Karpas-422 (cell line): Measurements from ENCODE around the gene HDAC4. TPM values are rescaled to one million over a fixed set of nuclear protein-coding genes. Genes with fewer than 3 reads are reported as not detected.

ENCODE experiments used
- DNase-seq: peaks from one replicate; pipeline ENCODE4 v3.0.0-alpha.2; 2015
- H2AFZ ChIP-seq: fragments of 200-600 bp; sonication (generic); 2 replicates; pipeline ENCODE4 v1.6.1; 2014; ENCODE audit warnings: antibody characterized with exemption, low read length, mixed read lengths
- H3K27ac ChIP-seq: fragments of 200-600 bp; sonication (generic); 2 replicates; pipeline ENCODE4 v1.5.1; 2014; ENCODE audit warnings: mild to moderate bottlenecking, low read length, moderate library complexity
- H3K27me3 ChIP-seq: fragments of 200-600 bp; sonication (generic); 2 replicates; pipeline ENCODE4 v1.6.1; 2014; ENCODE audit warnings: low read length, mixed read lengths
- H3K36me3 ChIP-seq: fragments of 200-600 bp; sonication (generic); 2 replicates; pipeline ENCODE4 v1.6.1; 2014; ENCODE audit warnings: low read length, mixed read lengths; ENCODE audit not compliant: insufficient read depth
- H3K4me1 ChIP-seq: fragments of 200-600 bp; sonication (generic); 2 replicates; pipeline ENCODE4 v1.6.1; 2014; ENCODE audit warnings: mild to moderate bottlenecking, low read length, mixed read lengths
- H3K4me2 ChIP-seq: fragments of 200-600 bp; sonication (generic); 2 replicates; pipeline ENCODE4 v1.6.1; 2014; ENCODE audit warnings: low read length, low read depth, mild to moderate bottlenecking; ENCODE audit not compliant: poor library complexity, severe bottlenecking
- H3K4me3 ChIP-seq: fragments of 200-600 bp; sonication (generic); 2 replicates; pipeline ENCODE4 v1.5.1; 2014; ENCODE audit warnings: mild to moderate bottlenecking, antibody characterized with exemption, low read length, mixed read lengths
- H3K79me2 ChIP-seq: fragments of 200-600 bp; sonication (generic); 2 replicates; pipeline ENCODE4 v1.6.1; 2014; ENCODE audit warnings: mild to moderate bottlenecking, low read length, mixed read lengths
- H3K9ac ChIP-seq: fragments of 200-600 bp; sonication (generic); 2 replicates; pipeline ENCODE4 v1.6.0; 2014; ENCODE audit warnings: low read length
- H3K9me2 ChIP-seq: fragments of 200-600 bp; sonication (generic), shearing (Covaris generic); replicated peaks from 2 replicates; pipeline ENCODE4 v1.6.0; 2014; ENCODE audit warnings: mild to moderate bottlenecking, low read length, moderate library complexity; ENCODE audit not compliant: insufficient read depth
- H3K9me3 ChIP-seq: fragments of 300-700, 200-600 bp; sonication (generic); 2 replicates; pipeline ENCODE4 v1.6.1; 2014; ENCODE audit warnings: low read length, mixed read lengths
- H4K20me1 ChIP-seq: fragments of 200-600 bp; sonication (generic); 2 replicates; pipeline ENCODE4 v1.6.1; 2014; ENCODE audit warnings: mild to moderate bottlenecking, antibody characterized with exemption, low read length, low read depth; ENCODE audit not compliant: insufficient read depth
- total RNA-seq: library from RNA; depleted of rRNA; stranded (reverse); fragments of >200 nt; shearing (Covaris generic); gene quantifications from 2 replicates; pipeline ENCODE4 v1.2.3, GENCODE V29; 2014; ENCODE audit warnings: low replicate concordance

Gene HDAC4
- total RNA-seq, 1 experiment from 2014 or later = 8.5 TPM

GRCh38 chr2:239326831-239327535 lies 73.8 kb downstream of the HDAC4 start:
- no peak overlapping the region for H3K4me3 ChIP-seq
- H3K9ac ChIP-seq = no peak overlapping the region
- DNase-seq = no peak
- no peaks in the 10 kb centered on the region for H3K27me3 ChIP-seq
- no peaks in the 10 kb centered on the region for H3K9me2 ChIP-seq
- no peaks in the 10 kb centered on the region for H3K36me3 ChIP-seq
- H3K9me3 ChIP-seq = no peaks in the 10 kb centered on the region
- no peak overlapping the region for H2AFZ ChIP-seq
- no peak overlapping the region for H3K4me2 ChIP-seq
- no peaks in the 10 kb centered on the region for H3K79me2 ChIP-seq
- H4K20me1 ChIP-seq = peaks cover 16% of the 10 kb centered on the region
- H3K27ac ChIP-seq = no peak overlapping the region
- no peaks in the 10 kb centered on the region for H3K4me1 ChIP-seq

GRCh38 chr2:239324456-239324855 lies 76.4 kb downstream of the HDAC4 start:
- DNase-seq = no peak
- H2AFZ ChIP-seq = no peak overlapping the region
- H3K9me2 ChIP-seq = no peaks in the 10 kb centered on the region
- H3K27me3 ChIP-seq = no peaks in the 10 kb centered on the region
- H3K9me3 ChIP-seq = no peaks in the 10 kb centered on the region
- no peaks in the 10 kb centered on the region for H3K4me1 ChIP-seq
- H3K4me3 ChIP-seq = no peak overlapping the region
- no peaks in the 10 kb centered on the region for H3K79me2 ChIP-seq
- no peaks in the 10 kb centered on the region for H3K36me3 ChIP-seq
- no peak overlapping the region for H3K4me2 ChIP-seq
- H3K27ac ChIP-seq = no peak overlapping the region
- no peak overlapping the region for H3K9ac ChIP-seq
- peaks cover 10% of the 10 kb centered on the region; the same call in 1 of the 2 replicates for H4K20me1 ChIP-seq

GRCh38 chr2:239323447-239323846 lies 77.4 kb downstream of the HDAC4 start:
- no peak for DNase-seq
- H3K36me3 ChIP-seq = no peaks in the 10 kb centered on the region
- no peak overlapping the region for H3K4me3 ChIP-seq
- H3K9me3 ChIP-seq = no peaks in the 10 kb centered on the region
- H2AFZ ChIP-seq = no peak overlapping the region
- H3K9me2 ChIP-seq = no peaks in the 10 kb centered on the region
- H3K9ac ChIP-seq = no peak overlapping the region
- no peak overlapping the region for H3K27ac ChIP-seq
- H3K4me1 ChIP-seq = no peaks in the 10 kb centered on the region
- peaks cover 10% of the 10 kb centered on the region; the same call in 1 of the 2 replicates for H4K20me1 ChIP-seq
- no peaks in the 10 kb centered on the region for H3K27me3 ChIP-seq
- no peaks in the 10 kb centered on the region for H3K79me2 ChIP-seq
- H3K4me2 ChIP-seq = no peak overlapping the region

GRCh38 chr2:239322416-239323086 lies 78.3 kb downstream of the HDAC4 start:
- Histone ChIP-seq H2AFZ (no peak overlapping the region), H3K4me1 (no peaks in the 10 kb centered on the region), H3K9me3 (no peaks in the 10 kb centered on the region), H3K4me3 (no peak overlapping the region), H3K4me2 (no peak overlapping the region), H3K36me3 (no peaks in the 10 kb centered on the region), H3K27ac (no peak overlapping the region), H3K27me3 (no peaks in the 10 kb centered on the region), H3K9me2 (no peaks in the 10 kb centered on the region), H3K9ac (no peak overlapping the region), H4K20me1 (peaks cover 9% of the 10 kb centered on the region; the same call in 1 of the 2 replicates), H3K79me2 (no peaks in the 10 kb centered on the region)
- DNase-seq = no peak

- peaks cover 4% of the 10 kb centered on the region; the same call in 1 of the 2 replicates for H4K20me1 ChIP-seq
- H3K4me3 ChIP-seq = no peak overlapping the region
- H3K9me3 ChIP-seq = no peaks in the 10 kb centered on the region
- H3K9me2 ChIP-seq = no peaks in the 10 kb centered on the region
- H3K27me3 ChIP-seq = no peaks in the 10 kb centered on the region
- no peak overlapping the region for H3K4me2 ChIP-seq
- DNase-seq = peak; percentile 50
- no peaks in the 10 kb centered on the region for H3K4me1 ChIP-seq
- no peaks in the 10 kb centered on the region for H3K79me2 ChIP-seq
- H3K9ac ChIP-seq = no peak overlapping the region
- no peak overlapping the region for H3K27ac ChIP-seq
- H2AFZ ChIP-seq = no peak overlapping the region
- H3K36me3 ChIP-seq = no peaks in the 10 kb centered on the region
Observed at GRCh38 chr2:239321596-239322415, 79.0 kb downstream of the HDAC4 start.

- no peak overlapping the region for H3K27ac ChIP-seq
Observed at GRCh38 chr2:239318790-239319661, 81.8 kb downstream of the HDAC4 start.

GRCh38 chr2:239318151-239318611 lies 82.6 kb downstream of the HDAC4 start:
- no peak overlapping the region for H2AFZ ChIP-seq
- H3K4me2 ChIP-seq = no peak overlapping the region
- DNase-seq = no peak

More at GRCh38 chr2:239318790-239319661, 81.8 kb downstream of the HDAC4 start:
- Histone ChIP-seq H3K79me2 (no peaks in the 10 kb centered on the region), H2AFZ (no peak overlapping the region), H3K4me2 (no peak overlapping the region), H3K36me3 (no peaks in the 10 kb centered on the region), H3K4me1 (no peaks in the 10 kb centered on the region), H3K4me3 (no peak overlapping the region), H3K27me3 (no peaks in the 10 kb centered on the region), H4K20me1 (no peaks in the 10 kb centered on the region; the same call in 1 of the 2 replicates), H3K9me2 (no peaks in the 10 kb centered on the region), H3K9ac (no peak overlapping the region), H3K9me3 (no peaks in the 10 kb centered on the region)
- no peak for DNase-seq

More at GRCh38 chr2:239318151-239318611, 82.6 kb downstream of the HDAC4 start:
- no peaks in the 10 kb centered on the region for H3K9me3 ChIP-seq
- H3K27me3 ChIP-seq = no peaks in the 10 kb centered on the region
- H3K9ac ChIP-seq = no peak overlapping the region
- no peaks in the 10 kb centered on the region for H3K36me3 ChIP-seq
- H3K4me1 ChIP-seq = no peaks in the 10 kb centered on the region
- no peak overlapping the region for H3K27ac ChIP-seq
- H3K79me2 ChIP-seq = no peaks in the 10 kb centered on the region
- H4K20me1 ChIP-seq = no peaks in the 10 kb centered on the region; the same call in 1 of the 2 replicates
- H3K9me2 ChIP-seq = no peaks in the 10 kb centered on the region
- H3K4me3 ChIP-seq = no peak overlapping the region
